ENCODE results near the gene AOPEP.

DNA sequence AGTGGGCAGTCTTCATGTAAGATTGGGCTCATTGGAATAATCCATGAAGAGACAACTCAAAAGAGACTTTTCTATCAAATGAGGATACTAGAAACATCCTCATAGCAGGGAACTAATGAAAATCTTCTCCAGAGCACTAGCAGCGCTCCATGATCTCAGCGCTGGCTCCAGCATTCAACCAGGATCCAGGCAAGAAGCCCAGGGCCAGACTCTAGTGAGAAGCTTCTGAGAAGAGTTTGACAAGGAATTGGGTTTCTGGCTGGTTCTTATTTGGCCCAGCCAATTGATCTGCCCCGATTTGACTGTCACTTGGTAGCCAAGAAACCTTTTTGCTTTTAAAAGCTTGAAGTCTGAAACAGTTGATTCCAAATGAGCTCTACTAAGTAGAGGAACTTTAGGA lies 60.1 kb downstream of the AOPEP start:
- TF ChIP-seq EZH2 (IDR thresholded peaks at IDR 0.05) = no peak
- TF ChIP-seq, protein P1, sequence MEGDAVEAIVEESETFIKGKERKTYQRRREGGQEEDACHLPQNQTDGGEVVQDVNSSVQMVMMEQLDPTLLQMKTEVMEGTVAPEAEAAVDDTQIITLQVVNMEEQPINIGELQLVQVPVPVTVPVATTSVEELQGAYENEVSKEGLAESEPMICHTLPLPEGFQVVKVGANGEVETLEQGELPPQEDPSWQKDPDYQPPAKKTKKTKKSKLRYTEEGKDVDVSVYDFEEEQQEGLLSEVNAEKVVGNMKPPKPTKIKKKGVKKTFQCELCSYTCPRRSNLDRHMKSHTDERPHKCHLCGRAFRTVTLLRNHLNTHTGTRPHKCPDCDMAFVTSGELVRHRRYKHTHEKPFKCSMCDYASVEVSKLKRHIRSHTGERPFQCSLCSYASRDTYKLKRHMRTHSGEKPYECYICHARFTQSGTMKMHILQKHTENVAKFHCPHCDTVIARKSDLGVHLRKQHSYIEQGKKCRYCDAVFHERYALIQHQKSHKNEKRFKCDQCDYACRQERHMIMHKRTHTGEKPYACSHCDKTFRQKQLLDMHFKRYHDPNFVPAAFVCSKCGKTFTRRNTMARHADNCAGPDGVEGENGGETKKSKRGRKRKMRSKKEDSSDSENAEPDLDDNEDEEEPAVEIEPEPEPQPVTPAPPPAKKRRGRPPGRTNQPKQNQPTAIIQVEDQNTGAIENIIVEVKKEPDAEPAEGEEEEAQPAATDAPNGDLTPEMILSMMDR (IDR thresholded peaks at IDR 0.05) = no peak
